ENCODE data around the gene FDX2.

FDX2 gene

GRCh38 chr19:10292789-10293636, 22.8 kb downstream of the FDX2 start:
- no peak overlapping the region for H3K4me3 ChIP-seq (ENCODE audit: control insufficient read depth, low read depth, low read length)
- DNase-seq (ENCODE audit: low read depth), result no peak
- TF ChIP-seq CTCF (conservative IDR thresholded peaks at IDR 0.05; ENCODE audit: control insufficient read depth, insufficient read depth, low read depth, low read length), result no peak

- DNase-seq (ENCODE audit: low read depth), result peak; percentile 43
- TF ChIP-seq CTCF (conservative IDR thresholded peaks at IDR 0.05; ENCODE audit: control insufficient read depth, insufficient read depth, low read depth, low read length), result no peak
- H3K4me3 ChIP-seq (ENCODE audit: control insufficient read depth, low read depth, low read length), result peak overlapping the region; percentile 15
Measured at GRCh38 chr19:10292206-10292788, 23.5 kb downstream of the FDX2 start.

GRCh38 chr19:10291554-10292205, 24.1 kb downstream of the FDX2 start:
- no peak for DNase-seq (ENCODE audit: low read depth)
- H3K4me3 ChIP-seq (ENCODE audit: control insufficient read depth, low read depth, low read length), result peak overlapping the region; percentile 22

GRCh38 chr19:10290876-10291553, 24.8 kb downstream of the FDX2 start:
- no peak for DNase-seq (ENCODE audit: low read depth)
- TF ChIP-seq CTCF (conservative IDR thresholded peaks at IDR 0.05; ENCODE audit: control insufficient read depth, insufficient read depth, low read depth, low read length), result no peak
- H3K4me3 ChIP-seq (ENCODE audit: control insufficient read depth, low read depth, low read length), result peak overlapping the region; percentile 22

More at GRCh38 chr19:10291554-10292205, 24.1 kb downstream of the FDX2 start:
- no peak for TF ChIP-seq CTCF (conservative IDR thresholded peaks at IDR 0.05; ENCODE audit: control insufficient read depth, insufficient read depth, low read depth, low read length)

- no peak for DNase-seq (ENCODE audit: low read depth)
- no peak for TF ChIP-seq CTCF (conservative IDR thresholded peaks at IDR 0.05; ENCODE audit: control insufficient read depth, insufficient read depth, low read depth, low read length)
- peak overlapping the region; percentile 13 for H3K4me3 ChIP-seq (ENCODE audit: control insufficient read depth, low read depth, low read length)
Measured at GRCh38 chr19:10290357-10290875, 25.4 kb downstream of the FDX2 start.

- DNase-seq (ENCODE audit: low read depth), result no peak
- peak within 1 kb of the TSS; percentile 25 for H3K4me3 ChIP-seq (ENCODE audit: control insufficient read depth, low read depth, low read length)
Measured at GRCh38 chr19:10289836-10290356, 25.9 kb downstream of the FDX2 start, which contains the start of gene ICAM5. Gene ICAM5, plus strand, starts transcription at chr19:10289952. Its CDS starts 92 bp downstream, at chr19:10290044.

More at GRCh38 chr19:10289836-10290356, 25.9 kb downstream of the FDX2 start, which contains the start of gene ICAM5:
- no peak for TF ChIP-seq CTCF (conservative IDR thresholded peaks at IDR 0.05; ENCODE audit: control insufficient read depth, insufficient read depth, low read depth, low read length)
